ENCODE results near the gene ITFG1.

Gene ITFG1

DNA sequence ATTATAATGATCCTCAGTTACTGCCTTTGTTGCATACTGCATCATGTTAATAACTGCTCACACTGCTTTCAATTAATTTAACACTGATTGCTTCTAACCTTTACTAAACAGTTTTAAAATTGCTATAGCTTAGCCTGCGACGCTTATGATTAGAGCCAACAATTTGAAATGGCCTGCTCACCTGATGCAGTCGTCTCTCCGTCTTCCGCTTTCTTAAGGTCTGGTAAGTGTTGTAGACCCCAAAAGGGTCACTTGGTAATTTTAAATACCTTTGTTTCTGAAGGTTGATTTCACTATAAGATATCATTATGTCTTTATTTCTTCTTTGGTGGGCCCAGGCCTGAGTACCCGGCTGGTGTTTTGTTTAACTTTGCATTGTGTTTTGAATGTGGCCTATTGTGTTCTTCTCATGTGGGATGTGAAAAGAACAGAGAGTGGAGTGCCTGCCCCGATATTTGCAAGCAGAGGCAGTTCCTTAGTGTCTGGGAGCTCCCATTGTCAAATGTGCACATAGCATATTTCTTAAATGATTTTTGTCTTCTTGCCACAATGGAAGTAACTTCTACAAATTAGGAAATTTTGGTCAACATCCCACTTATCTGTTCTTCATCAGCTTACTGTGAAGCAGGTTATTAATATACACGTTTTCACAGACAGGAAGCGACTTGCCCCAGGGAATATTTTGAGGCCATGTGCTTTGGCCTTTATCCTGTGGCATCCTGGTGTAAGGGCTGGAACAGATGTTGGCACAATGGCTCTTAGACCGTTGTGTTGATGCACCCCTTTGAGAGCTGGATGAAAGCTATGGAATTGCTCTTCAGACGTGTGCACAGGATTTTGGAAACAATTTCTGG is 3.1 kb upstream of the ITFG1 start:
- no peak overlapping the region for H3K4me3 ChIP-seq (ENCODE audit: low read depth, low read length)
- TF ChIP-seq, protein P1, sequence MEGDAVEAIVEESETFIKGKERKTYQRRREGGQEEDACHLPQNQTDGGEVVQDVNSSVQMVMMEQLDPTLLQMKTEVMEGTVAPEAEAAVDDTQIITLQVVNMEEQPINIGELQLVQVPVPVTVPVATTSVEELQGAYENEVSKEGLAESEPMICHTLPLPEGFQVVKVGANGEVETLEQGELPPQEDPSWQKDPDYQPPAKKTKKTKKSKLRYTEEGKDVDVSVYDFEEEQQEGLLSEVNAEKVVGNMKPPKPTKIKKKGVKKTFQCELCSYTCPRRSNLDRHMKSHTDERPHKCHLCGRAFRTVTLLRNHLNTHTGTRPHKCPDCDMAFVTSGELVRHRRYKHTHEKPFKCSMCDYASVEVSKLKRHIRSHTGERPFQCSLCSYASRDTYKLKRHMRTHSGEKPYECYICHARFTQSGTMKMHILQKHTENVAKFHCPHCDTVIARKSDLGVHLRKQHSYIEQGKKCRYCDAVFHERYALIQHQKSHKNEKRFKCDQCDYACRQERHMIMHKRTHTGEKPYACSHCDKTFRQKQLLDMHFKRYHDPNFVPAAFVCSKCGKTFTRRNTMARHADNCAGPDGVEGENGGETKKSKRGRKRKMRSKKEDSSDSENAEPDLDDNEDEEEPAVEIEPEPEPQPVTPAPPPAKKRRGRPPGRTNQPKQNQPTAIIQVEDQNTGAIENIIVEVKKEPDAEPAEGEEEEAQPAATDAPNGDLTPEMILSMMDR (IDR thresholded peaks at IDR 0.05; ENCODE audit: low read depth, low read length), result no peak

DNA sequence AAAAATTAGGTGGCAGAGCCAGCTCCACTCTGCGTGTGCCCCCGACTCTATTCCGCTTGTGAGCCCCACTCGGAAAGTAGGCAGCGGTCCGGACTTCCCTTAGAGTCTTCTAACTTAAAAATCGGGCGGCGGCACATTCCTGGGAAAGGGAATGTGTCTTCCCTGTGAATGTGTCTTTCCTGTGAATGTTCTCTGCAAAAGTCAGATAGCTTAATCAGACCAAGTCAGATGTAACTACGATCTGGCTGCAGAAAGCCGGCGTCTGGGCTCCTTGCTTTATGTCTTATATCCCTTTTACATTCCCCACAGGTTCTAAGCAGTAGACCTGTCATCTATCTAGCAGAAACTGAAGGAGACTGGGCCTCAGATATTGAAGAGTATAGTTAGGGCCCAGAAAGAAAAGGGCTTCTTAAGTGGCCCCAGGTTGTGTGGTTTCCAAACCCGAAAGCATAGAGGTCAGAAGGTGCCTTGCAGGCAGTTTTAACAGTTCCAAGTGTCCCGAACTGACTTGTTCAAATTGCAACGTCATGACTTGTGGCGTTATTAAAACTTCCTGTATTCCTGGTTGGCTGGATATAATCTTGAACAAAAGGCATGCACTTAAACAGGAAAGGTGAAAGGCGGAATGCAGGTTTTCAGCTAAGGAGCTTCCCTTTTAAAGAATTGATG is 869 bp upstream of the ITFG1 start:
- H3K4me3 ChIP-seq (ENCODE audit: low read depth, low read length), result peak overlapping the region; percentile 95
- TF ChIP-seq, protein P1 (IDR thresholded peaks at IDR 0.05; ENCODE audit: low read depth, low read length), result no peak

DNA sequence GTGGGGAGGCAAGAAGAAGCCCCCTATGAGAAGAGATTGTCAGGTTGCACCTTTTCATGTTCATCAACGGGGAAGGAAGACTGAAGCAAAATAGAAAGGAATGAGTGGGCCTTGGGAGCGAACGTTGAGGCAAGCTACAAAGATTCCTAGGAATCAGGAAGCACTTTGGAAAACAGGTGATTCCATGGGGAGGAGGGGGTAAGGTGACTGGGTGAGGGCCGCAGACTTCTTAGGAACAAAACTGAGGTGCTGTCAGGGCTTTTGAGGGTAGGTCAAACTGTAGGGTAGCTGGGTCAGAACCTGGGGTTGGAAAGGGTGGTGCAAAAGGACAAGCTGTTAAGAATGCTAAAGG is 528 bp downstream of the ITFG1 start:
- peak overlapping the region; percentile 95 for H3K4me3 ChIP-seq (ENCODE audit: low read depth, low read length)
- TF ChIP-seq, protein P1 (IDR thresholded peaks at IDR 0.05; ENCODE audit: low read depth, low read length), result no peak

DNA sequence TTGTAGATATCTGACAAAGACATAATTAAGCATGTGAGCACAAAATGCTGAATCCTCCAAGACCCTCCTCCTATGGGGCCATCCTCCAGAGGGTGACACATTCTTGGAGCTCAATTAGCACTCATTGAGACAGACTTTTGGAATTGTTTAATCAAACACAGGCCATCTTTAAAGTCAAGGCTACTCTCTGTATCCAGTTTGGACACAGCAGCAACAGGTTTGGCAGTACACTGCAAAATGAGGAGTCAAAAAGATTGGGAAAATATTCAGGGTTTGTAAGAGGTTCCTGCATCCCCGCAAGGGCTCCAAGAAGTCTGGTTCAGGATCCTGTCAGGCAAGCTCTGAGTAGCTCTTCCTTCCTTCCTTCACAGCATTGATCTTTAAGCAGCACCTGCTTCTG is 1.3 kb downstream of the ITFG1 start:
- H3K4me3 ChIP-seq (ENCODE audit: low read depth, low read length), result peak overlapping the region; percentile 95

DNA sequence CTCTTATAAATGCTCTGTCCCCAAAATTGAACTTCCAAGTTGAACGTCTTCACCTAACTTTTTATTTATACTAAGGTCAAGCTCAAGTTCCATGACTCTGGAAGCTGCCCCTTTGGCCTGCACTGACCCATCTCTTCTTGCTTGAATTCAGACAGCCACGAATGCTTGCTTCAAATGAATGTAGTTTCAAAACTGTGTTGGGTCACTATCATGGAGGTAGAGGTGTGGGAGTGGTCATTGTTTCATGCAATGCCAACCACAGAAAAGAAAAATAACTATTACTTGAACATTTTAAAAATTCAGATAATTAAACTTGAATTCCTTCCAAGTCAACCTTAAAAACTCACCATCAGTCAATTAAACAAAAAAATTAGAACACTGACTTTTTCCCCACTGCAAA is 2.5 kb downstream of the ITFG1 start:
- TF ChIP-seq, protein P1 (IDR thresholded peaks at IDR 0.05; ENCODE audit: low read depth, low read length), result no peak
- no peak overlapping the region for H3K4me3 ChIP-seq (ENCODE audit: low read depth, low read length)

More for the DNA sequence above, 1.3 kb downstream of the ITFG1 start:
- TF ChIP-seq, protein P1 (IDR thresholded peaks at IDR 0.05; ENCODE audit: low read depth, low read length), result no peak

DNA sequence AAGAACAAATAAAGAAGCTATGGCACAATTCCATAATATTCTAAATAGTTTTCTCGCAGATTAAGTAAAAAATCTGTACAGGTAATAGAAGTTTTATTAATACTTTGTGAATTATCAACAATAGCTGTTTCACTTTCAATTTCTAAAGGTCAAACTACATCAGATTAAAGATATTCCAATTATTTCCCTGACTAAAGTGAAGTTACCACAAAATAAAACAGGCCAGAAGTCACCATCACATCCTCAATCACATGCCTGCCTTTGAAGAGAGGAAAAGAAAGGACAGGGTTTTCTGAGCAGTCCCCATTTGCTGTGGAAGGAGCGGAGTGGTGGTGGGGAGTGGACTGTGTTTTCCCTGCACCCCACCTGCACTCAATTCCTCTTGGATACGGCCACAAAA is 11.1 kb downstream of the ITFG1 start:
- TF ChIP-seq, protein P1 (IDR thresholded peaks at IDR 0.05; ENCODE audit: low read depth, low read length), result no peak
- H3K4me3 ChIP-seq (ENCODE audit: low read depth, low read length), result no peak overlapping the region

Measured in WI38 (cell line).